NCI-H82 treated with DMSO at 0.1 percent for 48 hours (cell line): Measurements from ENCODE around the gene TFB1M.

Experiments used
- DNase-seq: peaks from one replicate; lab custom pipeline; 2025; ENCODE audit not compliant: unreplicated experiment; lab: John Stamatoyannopoulos, UW

The TFB1M gene

DNA sequence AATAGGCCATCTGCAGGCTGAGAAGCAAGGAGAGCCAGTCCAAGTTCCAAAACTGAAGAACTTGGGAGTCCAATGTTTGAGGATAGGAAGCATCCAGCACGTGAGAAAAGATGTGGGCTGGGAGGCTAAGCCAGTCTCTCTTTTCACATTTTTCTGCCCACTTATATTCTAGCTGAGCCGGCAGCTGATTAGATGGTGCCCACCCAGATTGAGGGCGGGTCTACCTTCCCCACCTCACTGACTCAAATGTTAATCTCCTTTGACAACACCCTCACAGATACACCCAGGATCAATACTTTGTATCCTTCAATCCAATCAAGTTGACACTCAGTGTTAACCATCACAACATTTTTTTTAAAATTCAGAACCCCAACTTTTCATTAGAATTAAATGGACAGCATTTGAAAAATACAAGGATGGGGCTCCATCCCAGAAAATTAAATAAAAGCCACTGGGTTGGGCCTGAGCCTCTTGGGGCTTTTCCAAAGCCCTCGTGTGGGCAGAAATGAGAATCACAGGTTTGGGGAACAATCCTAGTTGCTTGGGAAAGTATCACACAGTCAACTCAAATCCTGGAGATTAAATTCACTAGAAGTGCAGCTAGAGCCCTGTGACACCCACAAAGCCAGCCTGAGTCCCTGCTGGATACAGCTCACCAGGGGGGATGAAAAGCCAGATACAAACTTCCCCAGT is 48.3 kb downstream of the TFB1M start:
- no peak for DNase-seq

- DNase-seq = no peak
These were observed 49.5 kb downstream of the TFB1M start for GRCh38 chr6:155264693-155265320.

- DNase-seq = no peak
These were observed 50.8 kb downstream of the TFB1M start, which contains the start of gene CLDN20 for GRCh38 chr6:155263373-155264063. TSS of gene CLDN20 (plus strand) at chr6:155264013. CDS start at chr6:155275720, 11,707 bp downstream.

DNA sequence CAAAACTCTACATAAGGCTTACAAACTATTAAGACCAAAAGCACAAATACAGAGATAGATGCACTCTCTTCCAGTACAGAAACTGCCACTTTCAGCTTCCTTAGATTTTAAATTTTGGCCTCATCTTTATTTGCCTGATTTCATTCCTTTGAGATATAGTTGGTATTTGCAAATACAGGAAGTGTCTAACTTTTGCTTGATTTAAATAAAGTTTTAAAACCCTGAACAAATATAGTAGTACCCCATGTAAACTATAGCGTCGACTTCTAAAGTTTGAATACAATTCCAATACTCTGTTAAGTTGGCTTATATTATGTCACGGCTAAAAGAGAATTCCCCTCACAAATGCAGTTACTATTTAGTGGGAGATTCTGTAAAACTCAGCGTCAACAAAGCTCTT is 51.6 kb downstream of the TFB1M start:
- no peak for DNase-seq

DNA sequence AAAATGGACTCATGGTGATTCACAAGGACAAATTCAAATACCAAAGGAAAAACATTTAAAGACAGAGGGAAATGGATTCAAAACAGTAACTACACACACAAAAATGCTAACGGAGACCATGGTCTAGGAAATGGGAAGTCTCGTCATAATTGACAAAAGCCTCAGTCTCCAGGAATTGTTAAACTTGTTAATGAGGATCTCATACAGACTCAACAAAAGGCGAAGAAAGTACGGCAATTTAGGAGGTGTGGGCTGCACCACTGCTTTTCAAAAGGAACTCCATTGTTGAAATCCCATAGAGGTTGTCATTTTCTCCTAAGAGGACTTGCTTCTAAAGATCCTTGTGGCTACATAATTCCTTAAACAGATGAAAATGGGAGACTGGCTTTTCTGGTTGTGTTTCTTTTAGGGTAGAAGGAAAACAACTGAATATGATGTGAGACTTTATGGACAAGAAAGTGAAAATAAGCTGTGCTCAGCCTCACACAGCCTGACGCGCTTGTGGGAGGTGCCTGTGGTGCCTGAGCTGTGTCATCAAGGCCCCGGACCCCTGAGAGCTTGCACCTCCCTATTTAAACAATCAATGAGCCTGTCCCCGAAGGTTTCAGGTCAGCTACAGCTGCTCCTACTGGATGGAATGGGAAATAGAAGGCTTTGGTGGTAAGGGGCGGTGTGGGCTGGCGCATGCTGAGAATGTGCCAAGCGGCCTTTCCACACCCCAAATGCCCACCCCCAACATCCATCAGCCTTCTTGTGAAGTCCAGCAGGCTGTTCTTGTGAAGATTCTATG is 53.0 kb downstream of the TFB1M start:
- DNase-seq = no peak

DNA sequence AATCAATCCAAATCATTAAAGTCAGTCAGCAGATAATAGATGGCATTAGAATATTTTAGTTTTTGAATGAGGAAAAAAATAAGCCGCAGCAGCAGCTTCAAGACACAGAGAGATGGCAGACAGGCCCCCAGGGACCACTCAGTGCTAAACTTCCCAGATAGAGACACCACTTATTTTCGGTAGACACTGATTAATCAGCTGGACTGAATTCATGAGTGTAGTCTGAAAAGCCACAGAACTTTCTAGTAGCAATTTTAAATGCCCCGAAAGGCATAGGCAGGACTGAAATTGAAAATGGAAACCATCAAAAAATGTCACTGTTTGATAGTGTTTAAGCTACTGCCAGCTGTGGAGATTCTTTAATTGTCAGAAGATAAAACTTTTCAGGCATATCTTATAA is 53.6 kb downstream of the TFB1M start:
- DNase-seq = no peak

DNA sequence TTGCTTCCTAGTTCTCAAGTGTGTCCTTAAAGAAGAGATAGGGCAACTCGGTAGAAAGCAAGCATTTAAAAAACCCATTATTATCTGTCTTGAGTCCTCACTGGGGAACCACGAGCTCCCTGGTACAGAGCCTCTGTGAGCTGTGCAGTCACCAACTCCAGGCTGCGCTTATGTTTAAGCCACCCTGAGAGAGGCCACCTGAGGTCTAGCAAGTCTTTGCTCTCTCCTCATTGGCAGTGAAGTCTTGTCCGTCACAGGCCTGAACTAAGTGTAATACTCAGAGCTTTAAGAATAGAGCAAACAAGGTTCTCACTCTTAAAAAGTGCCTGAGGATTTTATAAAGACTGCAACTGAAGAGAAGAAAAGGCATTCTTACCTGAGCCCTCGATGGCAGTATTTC is 54.4 kb downstream of the TFB1M start:
- no peak for DNase-seq

GRCh38 chr6:155259204-155259603 is 55.1 kb downstream of the TFB1M start:
- peak; percentile 43 for DNase-seq

DNA sequence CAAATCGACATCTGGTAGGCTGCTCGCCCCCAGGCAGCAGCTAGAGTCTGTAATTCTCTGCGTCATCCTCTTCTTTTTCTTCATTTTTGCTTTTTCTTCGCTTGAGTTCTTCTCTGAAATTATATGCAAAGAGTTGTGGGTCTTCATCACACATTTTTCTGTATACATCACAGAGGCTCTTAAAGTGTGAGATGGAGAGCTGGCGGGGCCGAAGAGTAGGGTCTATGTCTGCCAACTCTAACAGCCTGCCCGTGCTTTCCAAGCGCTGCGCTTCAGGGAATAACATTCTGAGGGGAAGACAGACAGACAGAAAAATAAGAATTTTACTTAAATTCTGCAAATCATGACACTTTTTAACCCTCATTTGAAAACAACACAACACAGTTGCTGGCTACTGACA is 56.5 kb downstream of the TFB1M start:
- DNase-seq = no peak

DNA sequence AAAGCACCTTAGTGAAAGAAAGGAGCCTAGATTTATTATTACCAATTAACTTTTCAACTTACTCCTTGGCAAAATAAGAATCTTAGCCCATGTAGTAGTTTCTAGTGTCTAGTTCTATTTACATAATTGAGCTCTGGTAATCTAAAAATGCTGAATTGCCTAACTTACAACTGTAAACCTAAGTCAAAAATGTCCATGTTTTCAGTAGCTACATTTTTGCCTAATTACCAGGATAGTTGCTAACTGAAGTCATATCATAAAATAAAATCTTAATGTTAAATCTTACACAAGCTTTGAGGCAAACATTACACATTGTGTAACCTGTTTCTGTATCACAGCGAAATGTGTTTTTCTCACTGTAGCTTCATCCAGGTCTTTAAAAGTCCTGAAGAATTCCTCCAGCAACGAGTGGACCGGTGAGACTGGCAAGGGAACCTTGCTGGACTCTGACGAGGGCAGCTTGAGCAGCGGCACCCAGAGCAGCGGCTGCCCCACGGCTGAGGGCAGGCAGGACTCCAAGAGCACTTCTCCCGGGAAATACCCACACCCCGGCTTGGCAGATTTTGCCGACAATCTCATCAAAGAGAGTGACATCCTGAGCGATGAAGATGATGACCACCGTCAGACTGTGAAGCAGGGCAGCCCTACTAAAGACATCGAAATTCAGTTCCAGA is 58.0 kb downstream of the TFB1M start:
- no peak for DNase-seq

DNA sequence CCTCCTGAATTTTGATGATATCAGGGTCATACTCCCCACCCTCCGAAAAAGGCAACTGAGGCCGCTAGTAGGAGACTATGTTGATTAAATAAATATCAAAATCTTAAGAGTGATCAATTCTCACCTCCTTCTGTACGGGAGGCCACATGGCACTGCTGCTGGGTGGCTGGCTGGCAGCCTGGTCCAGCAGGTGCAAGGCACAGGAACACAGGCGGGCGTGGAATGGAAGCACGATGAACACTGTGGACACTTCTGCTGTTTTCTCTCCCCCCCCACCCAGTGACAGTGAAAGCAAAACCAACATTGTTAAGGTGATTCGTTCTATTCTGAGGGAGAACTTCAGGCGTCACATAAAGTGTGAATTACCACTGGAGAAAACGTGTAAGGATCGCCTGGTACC is 60.1 kb downstream of the TFB1M start:
- no peak for DNase-seq

DNA sequence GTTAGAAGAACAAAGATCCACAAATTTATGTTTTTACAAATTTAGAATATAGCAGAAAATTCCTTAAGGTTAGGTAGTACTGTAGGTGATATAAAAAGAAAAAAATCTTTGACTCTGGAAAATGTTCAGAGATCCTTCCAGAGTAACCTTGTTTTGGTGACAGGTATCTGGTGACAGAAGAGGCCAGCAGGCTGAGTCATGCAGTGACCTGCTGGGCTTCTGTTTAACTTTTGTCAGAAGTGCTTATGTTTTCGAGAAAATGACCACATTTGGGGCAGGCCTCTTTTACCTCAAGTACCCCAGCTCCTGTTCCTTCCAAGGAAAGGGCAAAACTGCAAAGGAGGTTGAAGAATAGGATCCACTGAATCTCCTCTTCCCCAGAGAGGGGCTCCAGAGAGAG is 60.9 kb downstream of the TFB1M start:
- DNase-seq = no peak

DNA sequence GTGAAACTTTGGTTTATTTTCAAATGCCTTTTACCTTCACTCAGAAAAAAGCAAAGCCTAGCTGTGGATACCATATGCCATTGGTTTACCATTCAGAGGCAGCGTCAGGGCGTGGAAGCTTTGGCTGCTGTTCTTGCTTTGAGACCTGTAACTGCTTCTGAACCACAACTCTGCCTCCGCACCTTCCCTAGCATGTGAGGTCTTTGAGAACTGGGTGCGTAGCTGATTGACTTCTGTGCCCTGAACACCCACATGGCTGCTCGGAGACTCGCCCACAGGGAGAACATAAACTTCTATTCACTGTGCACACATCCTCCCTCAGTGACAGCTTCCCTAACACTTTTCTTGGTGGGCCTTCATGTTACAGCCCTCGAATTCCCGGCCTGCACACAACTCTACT is 61.7 kb downstream of the TFB1M start:
- DNase-seq = no peak

DNA sequence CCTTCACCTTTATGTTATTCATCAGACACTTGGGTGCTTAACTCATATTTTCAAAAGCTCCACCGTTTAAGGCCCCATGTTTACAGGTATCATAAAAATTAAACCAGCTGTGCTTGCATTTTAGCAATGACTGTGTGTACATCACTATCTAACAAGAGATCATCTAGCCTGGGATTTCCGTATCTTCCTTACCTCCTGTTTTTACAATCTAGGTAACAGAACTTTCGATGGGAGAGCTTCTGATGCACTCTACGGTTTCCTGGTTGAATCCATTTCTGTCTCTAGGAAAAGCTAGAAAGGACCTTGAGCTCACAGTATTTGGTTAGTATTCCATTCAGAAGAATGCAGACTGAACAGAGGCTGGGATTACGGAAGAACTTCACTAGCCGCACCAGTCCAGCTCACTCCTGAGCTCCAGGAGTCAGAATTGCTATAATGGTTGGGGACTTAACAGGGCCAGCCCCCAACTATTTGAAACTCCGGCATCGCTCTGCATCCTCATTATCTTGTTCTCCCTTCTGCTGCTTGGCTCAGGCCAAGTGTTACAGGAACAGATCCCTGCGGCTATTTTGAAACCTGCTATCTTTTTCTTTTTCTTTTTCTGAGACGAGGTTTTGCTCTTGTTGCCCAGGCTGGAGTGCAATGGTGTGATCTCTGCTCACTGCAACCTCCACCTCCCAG is 63.4 kb downstream of the TFB1M start:
- no peak for DNase-seq

GRCh38 chr6:155248008-155249001 is 66.0 kb downstream of the TFB1M start:
- DNase-seq = no peak

GRCh38 chr6:155247618-155248007 is 66.7 kb downstream of the TFB1M start:
- DNase-seq = no peak

GRCh38 chr6:155246825-155247224 is 67.5 kb downstream of the TFB1M start:
- no peak for DNase-seq

DNA sequence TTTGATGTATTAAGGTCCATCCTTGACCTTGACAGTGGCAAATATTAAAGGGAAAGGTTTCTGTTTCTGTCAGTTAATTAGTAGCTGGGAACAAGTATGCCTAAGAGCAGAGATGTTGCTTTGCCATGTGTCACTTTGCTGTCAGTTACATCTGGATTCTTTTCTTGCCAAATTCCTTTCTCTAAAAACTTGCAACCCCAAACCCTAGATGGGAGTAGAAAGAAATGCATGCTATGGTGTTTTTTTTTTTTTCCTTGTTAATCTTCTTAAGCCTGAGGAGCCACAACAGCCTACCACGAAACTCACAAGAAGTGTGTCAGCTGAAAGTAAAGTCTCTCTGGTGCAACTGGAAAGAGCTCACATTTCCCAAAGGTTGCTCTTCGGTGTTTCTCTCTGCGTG is 68.5 kb downstream of the TFB1M start:
- DNase-seq = no peak

GRCh38 chr6:155245193-155245592 is 69.1 kb downstream of the TFB1M start:
- DNase-seq = no peak
